HepG2 (cell line): ENCODE data around the gene MSMO1. TPM values are rescaled to one million over a fixed set of nuclear protein-coding genes. Genes with fewer than 3 reads are reported as not detected.

Experiments used
- BCL6 ChIP-seq: IDR thresholded peaks from 2 replicates; pipeline ENCODE4 v1.6.1; 2016; ENCODE audit warnings: missing genetic modification reagents, missing compliant biosample characterization
- GATAD2A ChIP-seq: IDR thresholded peaks from 2 replicates; pipeline ENCODE4 v1.6.1; 2016
- GZF1 ChIP-seq: sonication (generic); formaldehyde crosslinking; IDR thresholded peaks from 2 replicates; pipeline ENCODE4 v1.5.1; 2020; ENCODE audit warnings: mild to moderate bottlenecking, missing genetic modification reagents
- HMG20A ChIP-seq: IDR thresholded peaks from 2 replicates; pipeline ENCODE4 v1.6.1; 2016; ENCODE audit warnings: borderline replicate concordance
- HOXA3 ChIP-seq: sonication (generic); formaldehyde crosslinking; IDR thresholded peaks from 2 replicates; pipeline ENCODE4 v1.5.0; 2020; ENCODE audit warnings: missing genetic modification reagents
- KDM4B ChIP-seq: sonication (generic); formaldehyde crosslinking; IDR thresholded peaks from 2 replicates; pipeline ENCODE4 v1.4.0; 2020; ENCODE audit warnings: missing genetic modification reagents
- KDM5A ChIP-seq: fragments of 200-600 bp; sonication (generic); IDR thresholded peaks from 2 replicates; pipeline ENCODE4 v1.7.0; 2018; ENCODE audit warnings: antibody characterized with exemption, mild to moderate bottlenecking, low read length, borderline replicate concordance
- NR2C2 ChIP-seq: sonication (generic); formaldehyde crosslinking; IDR thresholded peaks from 2 replicates; pipeline ENCODE4 v1.4.0; 2020; ENCODE audit warnings: missing genetic modification reagents, mild to moderate bottlenecking, moderate library complexity, borderline replicate concordance
- RFX3 ChIP-seq: IDR thresholded peaks from 2 replicates; pipeline ENCODE4 v1.6.1; 2016; ENCODE audit warnings: missing biosample characterization, missing genetic modification reagents
- SNRNP70 ChIP-seq: fragments of 200-400 bp; formaldehyde crosslinking; IDR thresholded peaks from 2 replicates; pipeline ENCODE4 v1.6.1; 2017; ENCODE audit warnings: mild to moderate bottlenecking, low read depth, low read length, moderate library complexity
- SOX5 ChIP-seq: IDR thresholded peaks from 2 replicates; pipeline ENCODE4 v1.6.1; 2016; ENCODE audit warnings: borderline replicate concordance
- TBL1XR1 ChIP-seq: fragments of 150-350 bp; IDR thresholded peaks from 2 replicates; pipeline ENCODE4 v1.6.1; 2014; ENCODE audit warnings: borderline replicate concordance, low read length; ENCODE audit not compliant: partially characterized antibody
- ZMYM4 ChIP-seq: sonication (generic); formaldehyde crosslinking; IDR thresholded peaks from 2 replicates; pipeline ENCODE4 v1.8.1; 2023; ENCODE audit warnings: mild to moderate bottlenecking, missing genetic modification reagents
- ZNF142 ChIP-seq: sonication (generic); formaldehyde crosslinking; IDR thresholded peaks from 2 replicates; pipeline ENCODE4 v1.4.0; 2020; ENCODE audit warnings: missing genetic modification reagents
- ZNF180 ChIP-seq: sonication (generic); formaldehyde crosslinking; IDR thresholded peaks from 2 replicates; pipeline ENCODE4 v1.4.0; 2020; ENCODE audit warnings: low read depth, missing genetic modification reagents, borderline replicate concordance
- ZNF510 ChIP-seq: sonication (generic); formaldehyde crosslinking; IDR thresholded peaks from 2 replicates; pipeline ENCODE4 v1.4.0; 2020; ENCODE audit warnings: low read depth, mild to moderate bottlenecking, missing genetic modification reagents
- ZNF670 ChIP-seq: sonication (generic); formaldehyde crosslinking; IDR thresholded peaks from 2 replicates; pipeline ENCODE4 v1.8.0; 2022; ENCODE audit warnings: mild to moderate bottlenecking, missing genetic modification reagents, borderline replicate concordance
- ZNF841 ChIP-seq: sonication (generic); formaldehyde crosslinking; IDR thresholded peaks from 2 replicates; pipeline ENCODE4 v1.8.1; 2023; ENCODE audit warnings: missing genetic modification reagents, borderline replicate concordance
- polyA plus RNA-seq, 8 experiments: library from polyadenylated mRNA; depleted of rRNA in 3 of 8; stranded (reverse) in 7 of 8; unstranded in 1 of 8; fragments of >200 nt; fragmentation: Illumina TruSeq in 4 of 8; extraction: Trizol in 4 of 8; gene quantifications; 2 replicates each; pipeline versions ENCODE4 v1.2.1 to v1.2.3, GENCODE V29; 2011 to 2016; ENCODE audit warnings: low read depth in 4 of 8, missing spikeins in 1 of 8, mixed read lengths in 1 of 8; ENCODE audit not compliant: insufficient read depth in 1 of 8
- total RNA-seq, 5 experiments: library from RNA; depleted of rRNA; stranded (reverse); fragments of >200 nt; fragmentation: Illumina TruSeq; extraction: Trizol; gene quantifications; 2 replicates each; pipeline ENCODE4 v1.2.3, GENCODE V29; 2016; ENCODE audit warnings: low read depth in 1 of 5
- TF ChIP-seq, protein P1 (sequence below): sonication (generic); formaldehyde crosslinking; conservative IDR thresholded peaks from 2 replicates; pipeline ENCODE4 v1.4.0; 2020; ENCODE audit warnings: mild to moderate bottlenecking, missing genetic modification reagents, moderate library complexity
- TF ChIP-seq, protein P2 (sequence below): sonication (generic); formaldehyde crosslinking; IDR thresholded peaks from 2 replicates; pipeline ENCODE4 v1.4.0; 2020; ENCODE audit warnings: missing genetic modification reagents
- TF ChIP-seq, protein P3 (sequence below): sonication (generic); formaldehyde crosslinking; IDR thresholded peaks from 2 replicates; pipeline ENCODE4 v1.4.0; 2020; ENCODE audit warnings: missing genetic modification reagents

MSMO1 gene
- total and polyA plus RNA-seq, 2 of the 13 experiments (the other 11 are each of a cell fraction or from before 2014, with no cell fraction given): 98.1 to 216 TPM

- TF ChIP-seq, protein P1, sequence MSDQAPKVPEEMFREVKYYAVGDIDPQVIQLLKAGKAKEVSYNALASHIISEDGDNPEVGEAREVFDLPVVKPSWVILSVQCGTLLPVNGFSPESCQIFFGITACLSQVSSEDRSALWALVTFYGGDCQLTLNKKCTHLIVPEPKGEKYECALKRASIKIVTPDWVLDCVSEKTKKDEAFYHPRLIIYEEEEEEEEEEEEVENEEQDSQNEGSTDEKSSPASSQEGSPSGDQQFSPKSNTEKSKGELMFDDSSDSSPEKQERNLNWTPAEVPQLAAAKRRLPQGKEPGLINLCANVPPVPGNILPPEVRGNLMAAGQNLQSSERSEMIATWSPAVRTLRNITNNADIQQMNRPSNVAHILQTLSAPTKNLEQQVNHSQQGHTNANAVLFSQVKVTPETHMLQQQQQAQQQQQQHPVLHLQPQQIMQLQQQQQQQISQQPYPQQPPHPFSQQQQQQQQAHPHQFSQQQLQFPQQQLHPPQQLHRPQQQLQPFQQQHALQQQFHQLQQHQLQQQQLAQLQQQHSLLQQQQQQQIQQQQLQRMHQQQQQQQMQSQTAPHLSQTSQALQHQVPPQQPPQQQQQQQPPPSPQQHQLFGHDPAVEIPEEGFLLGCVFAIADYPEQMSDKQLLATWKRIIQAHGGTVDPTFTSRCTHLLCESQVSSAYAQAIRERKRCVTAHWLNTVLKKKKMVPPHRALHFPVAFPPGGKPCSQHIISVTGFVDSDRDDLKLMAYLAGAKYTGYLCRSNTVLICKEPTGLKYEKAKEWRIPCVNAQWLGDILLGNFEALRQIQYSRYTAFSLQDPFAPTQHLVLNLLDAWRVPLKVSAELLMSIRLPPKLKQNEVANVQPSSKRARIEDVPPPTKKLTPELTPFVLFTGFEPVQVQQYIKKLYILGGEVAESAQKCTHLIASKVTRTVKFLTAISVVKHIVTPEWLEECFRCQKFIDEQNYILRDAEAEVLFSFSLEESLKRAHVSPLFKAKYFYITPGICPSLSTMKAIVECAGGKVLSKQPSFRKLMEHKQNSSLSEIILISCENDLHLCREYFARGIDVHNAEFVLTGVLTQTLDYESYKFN (CRISPR knock-in tag): peak; percentile 79
- TF ChIP-seq NR2C2 (CRISPR knock-in tag): peak; percentile 73
- peak; percentile 64; the same call in 1 of the 2 replicates for TF ChIP-seq ZMYM4 (CRISPR knock-in tag)
- no peak for TF ChIP-seq ZNF841 (CRISPR knock-in tag)
- peak; percentile 84 for TF ChIP-seq BCL6
- no peak for TF ChIP-seq SNRNP70
- no peak for TF ChIP-seq ZNF180 (CRISPR knock-in tag)
- TF ChIP-seq ZNF142 (CRISPR knock-in tag): no peak
- 0 out of 2 replicates have a peak, but pooled peaks have one; percentile 26 for TF ChIP-seq GZF1 (CRISPR knock-in tag)
- TF ChIP-seq RFX3: no peak
- TF ChIP-seq, protein P2, sequence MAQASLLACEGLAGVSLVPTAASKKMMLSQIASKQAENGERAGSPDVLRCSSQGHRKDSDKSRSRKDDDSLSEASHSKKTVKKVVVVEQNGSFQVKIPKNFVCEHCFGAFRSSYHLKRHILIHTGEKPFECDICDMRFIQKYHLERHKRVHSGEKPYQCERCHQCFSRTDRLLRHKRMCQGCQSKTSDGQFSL (CRISPR knock-in tag): 0 out of 2 replicates have a peak, but pooled peaks have one; percentile 48
- TF ChIP-seq SOX5 (CRISPR knock-in tag): peak; percentile 96
- TF ChIP-seq, protein P3, sequence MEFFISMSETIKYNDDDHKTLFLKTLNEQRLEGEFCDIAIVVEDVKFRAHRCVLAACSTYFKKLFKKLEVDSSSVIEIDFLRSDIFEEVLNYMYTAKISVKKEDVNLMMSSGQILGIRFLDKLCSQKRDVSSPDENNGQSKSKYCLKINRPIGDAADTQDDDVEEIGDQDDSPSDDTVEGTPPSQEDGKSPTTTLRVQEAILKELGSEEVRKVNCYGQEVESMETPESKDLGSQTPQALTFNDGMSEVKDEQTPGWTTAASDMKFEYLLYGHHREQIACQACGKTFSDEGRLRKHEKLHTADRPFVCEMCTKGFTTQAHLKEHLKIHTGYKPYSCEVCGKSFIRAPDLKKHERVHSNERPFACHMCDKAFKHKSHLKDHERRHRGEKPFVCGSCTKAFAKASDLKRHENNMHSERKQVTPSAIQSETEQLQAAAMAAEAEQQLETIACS (CRISPR knock-in tag): no peak
- no peak for TF ChIP-seq KDM5A
- TF ChIP-seq HMG20A (CRISPR knock-in tag): peak; percentile 80; the same call in 1 of the 2 replicates
- TF ChIP-seq KDM4B: peak; percentile 74; the same call in 1 of the 2 replicates
- peak; percentile 57; the same call in 1 of the 2 replicates for TF ChIP-seq HOXA3
- peak; percentile 95 for TF ChIP-seq GATAD2A
- TF ChIP-seq TBL1XR1: peak; percentile 48
- peak; percentile 58; the same call in 1 of the 2 replicates for TF ChIP-seq ZNF670
- TF ChIP-seq ZNF510 (CRISPR knock-in tag): no peak
Observed at GRCh38 chr4:165367040-165367439, 39.6 kb downstream of the MSMO1 start (continued).
